SH-SY5Y (cell line): ENCODE measurements around the gene RPS14.

Experiments used
- GATA2 ChIP-seq: IDR thresholded peaks from 2 replicates; pipeline ENCODE4 v1.6.1; 2011; ENCODE audit warnings: mild to moderate bottlenecking, low read depth, low read length
- GATA3 ChIP-seq: IDR thresholded peaks from 2 replicates; pipeline ENCODE4 v1.6.1; 2011; ENCODE audit warnings: low read depth, mild to moderate bottlenecking, low read length, moderate library complexity

RPS14 gene

DNA sequence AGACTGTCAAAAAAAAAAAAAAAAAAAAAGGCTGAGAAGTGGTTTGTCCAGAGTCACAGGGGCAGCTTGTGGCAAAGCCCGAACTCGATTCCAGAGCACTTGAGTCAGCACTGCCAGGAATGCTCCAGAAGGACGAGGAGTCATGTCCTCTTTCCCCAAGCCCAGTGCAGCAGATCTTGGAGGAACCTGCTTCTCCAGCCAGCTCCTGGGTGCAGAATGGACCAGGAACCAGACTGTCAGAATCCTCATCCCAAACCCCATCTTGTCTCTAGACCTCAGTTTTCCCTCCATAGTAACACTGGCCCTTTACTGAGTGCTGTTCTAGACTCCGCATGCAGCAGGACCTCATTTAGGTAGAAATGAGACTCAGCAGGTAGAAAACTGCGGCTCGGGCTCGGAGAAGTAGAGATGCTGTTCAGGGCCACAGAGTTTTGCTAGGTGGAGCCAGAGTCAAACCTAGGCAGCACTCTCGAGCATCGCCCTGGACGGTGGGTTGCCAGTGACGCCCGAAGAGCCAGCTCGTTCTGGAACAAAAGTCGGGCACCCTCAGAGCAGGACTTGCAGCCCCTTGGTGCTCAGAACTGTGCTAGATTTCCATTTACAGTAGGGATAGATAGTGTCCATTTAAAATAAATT lies 52.3 kb downstream of the RPS14 start:
- TF ChIP-seq GATA2 (no peak), GATA3 (no peak)

GRCh38 chr5:150396267-150396666 lies 53.3 kb downstream of the RPS14 start:
- TF ChIP-seq GATA3 (no peak), GATA2 (no peak)

DNA sequence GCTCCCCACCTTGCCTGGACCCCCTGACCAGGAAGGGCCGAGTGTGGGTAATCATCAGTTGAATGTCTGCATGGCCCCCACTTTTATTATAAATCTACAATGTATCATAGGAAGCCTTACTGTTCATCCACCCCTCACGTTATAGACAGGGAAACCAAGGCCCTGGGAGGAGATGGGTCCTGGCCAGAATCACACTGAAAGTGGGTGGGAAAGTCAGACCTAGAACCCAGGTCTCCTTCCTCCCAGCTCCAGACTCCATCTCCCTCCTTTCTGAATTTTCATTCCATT lies 53.9 kb downstream of the RPS14 start:
- TF ChIP-seq GATA2 (no peak), GATA3 (no peak)

GRCh38 chr5:150394912-150395687 lies 54.4 kb downstream of the RPS14 start:
- TF ChIP-seq GATA2 = no peak
- TF ChIP-seq GATA3 = no peak

- TF ChIP-seq GATA2 = no peak
- no peak for TF ChIP-seq GATA3
These were observed 55.4 kb downstream of the RPS14 start for GRCh38 chr5:150394131-150394530.

- TF ChIP-seq GATA3 (no peak), GATA2 (no peak)
These were observed 56.4 kb downstream of the RPS14 start for GRCh38 chr5:150393096-150393645.

- no peak for TF ChIP-seq GATA2
- no peak for TF ChIP-seq GATA3
These were observed 56.9 kb downstream of the RPS14 start for GRCh38 chr5:150392680-150393079.
